RPMI7951 (cell line): Measurements from ENCODE around the gene WDR89. TPM values are rescaled to one million over a fixed set of nuclear protein-coding genes. Genes with fewer than 3 reads are reported as not detected.
"Not testable (repeated sequence)": the region's sequence is repeated elsewhere in the genome, so short reads cannot be mapped to it uniquely, and the experiment has no call there.

Experiments
- DNase-seq: peaks from one replicate; pipeline ENCODE4 v3.0.0-alpha.2; 2012; ENCODE audit warnings: low read depth
- total RNA-seq: library from RNA; depleted of rRNA; stranded (reverse); fragments of >200 nt; shearing (Covaris generic); gene quantifications from 2 replicates; pipeline ENCODE4 v1.2.3, GENCODE V29; 2014

The WDR89 gene
- total RNA-seq, 1 experiment from 2014 or later = 9.5 TPM

DNA sequence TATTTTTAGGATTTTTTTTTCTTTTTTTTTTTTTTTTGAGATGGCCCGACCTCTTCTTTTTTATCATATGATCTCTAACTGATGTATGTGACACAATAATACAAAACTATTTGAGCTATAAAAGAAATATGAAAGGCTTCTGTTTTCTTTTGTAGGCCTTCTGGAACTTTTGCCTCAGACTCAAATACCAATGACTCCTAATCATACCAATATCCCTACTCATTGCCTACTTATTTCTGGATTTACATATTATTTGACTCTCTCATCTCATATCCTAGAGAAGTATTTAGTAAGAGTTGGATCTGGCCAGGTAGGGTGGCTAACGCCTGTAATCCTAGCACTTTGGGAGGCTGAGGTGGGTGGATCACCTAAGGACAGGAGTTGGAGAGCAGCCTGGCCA is 12.7 kb upstream of the WDR89 start:
- DNase-seq = no peak

DNA sequence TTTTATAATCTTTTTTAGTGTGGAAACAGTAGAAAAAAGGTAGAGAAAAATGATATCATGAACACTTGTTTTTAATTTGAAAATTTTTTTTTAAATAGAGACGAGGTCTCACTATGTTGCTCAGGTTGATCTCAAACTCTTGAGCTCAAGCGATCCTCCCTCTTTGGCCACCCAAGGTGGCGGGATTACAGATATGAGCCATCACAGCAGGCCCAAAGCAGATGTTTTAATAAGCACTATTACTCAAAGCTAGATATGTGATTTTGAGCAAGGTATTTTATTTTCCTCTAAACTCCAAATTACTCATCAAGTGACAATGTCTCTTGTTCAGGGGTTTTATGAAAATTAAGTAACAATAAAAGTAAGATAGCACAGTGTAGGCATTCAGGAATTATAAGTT is 10.7 kb upstream of the WDR89 start:
- no peak for DNase-seq

DNA sequence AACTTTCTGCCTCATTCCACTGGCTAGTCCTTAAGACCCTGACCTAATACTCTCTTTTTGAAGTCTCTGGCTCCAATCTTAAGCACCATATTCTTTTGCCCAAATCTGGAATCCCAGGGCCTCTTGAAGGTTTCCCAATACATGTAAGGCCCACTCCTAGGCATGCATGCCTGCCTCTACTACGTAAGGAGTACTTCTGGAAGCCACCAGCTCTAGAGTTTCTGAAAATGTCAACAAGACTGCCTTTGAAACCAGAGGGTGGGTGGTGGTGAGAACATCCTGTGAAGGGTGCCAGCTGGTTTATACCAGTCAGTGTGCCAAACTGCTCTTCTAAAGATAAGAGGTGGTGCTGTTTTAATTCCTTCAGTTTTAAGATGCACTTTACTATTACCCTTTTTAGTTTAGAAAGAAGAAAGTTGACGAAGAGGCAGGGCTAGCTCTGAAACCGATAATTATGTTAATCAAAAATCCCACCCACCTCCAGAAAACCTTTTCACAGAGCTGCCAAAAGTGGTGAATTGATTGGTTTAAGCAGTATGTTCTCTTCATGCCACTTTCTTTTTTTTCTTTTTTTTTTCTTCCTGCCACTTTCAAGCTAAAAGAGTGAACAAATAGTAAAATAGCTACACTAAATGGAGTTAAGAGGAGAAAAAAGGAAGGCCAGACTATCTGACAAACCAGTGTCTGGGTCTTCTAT is 8.7 kb upstream of the WDR89 start:
- no peak for DNase-seq

DNA sequence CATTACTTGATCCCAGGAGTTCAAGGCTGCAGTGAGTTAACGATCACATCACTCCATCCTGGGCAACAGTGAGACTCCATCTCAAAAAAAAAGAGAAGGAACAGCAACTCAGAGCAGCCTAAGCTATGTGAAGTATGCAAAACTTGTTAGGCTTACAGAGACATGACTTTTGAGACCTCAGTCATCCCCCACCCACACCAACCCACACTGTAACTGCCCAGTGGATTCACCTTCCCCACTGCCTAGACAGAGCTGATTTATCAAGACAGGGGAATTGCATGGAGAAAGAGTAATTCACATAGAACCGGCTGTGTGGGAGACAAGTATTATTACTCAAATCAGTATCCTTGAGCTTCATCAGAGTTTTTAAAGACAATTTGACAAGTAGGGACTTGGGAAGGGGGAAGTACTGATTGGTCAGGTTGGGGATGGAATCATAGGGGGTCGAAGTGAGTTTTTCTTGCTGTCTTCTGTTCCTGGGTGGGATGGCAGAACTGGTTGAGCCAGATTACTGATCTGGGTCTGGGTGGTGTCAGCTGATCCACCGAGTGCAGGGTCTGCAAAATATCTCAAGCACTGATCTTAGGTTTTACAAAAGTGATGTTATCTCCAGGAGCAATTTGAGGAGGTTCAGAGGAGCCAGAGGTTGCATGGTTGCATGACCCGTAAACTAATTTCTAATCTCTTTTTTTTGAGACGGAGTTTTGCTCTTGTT is 6.2 kb upstream of the WDR89 start:
- no peak for DNase-seq

GRCh38 chr14:63644741-63645140 is 3.1 kb upstream of the WDR89 start:
- DNase-seq = no peak

GRCh38 chr14:63642656-63643382 is 1.1 kb upstream of the WDR89 start:
- DNase-seq = no peak

DNA sequence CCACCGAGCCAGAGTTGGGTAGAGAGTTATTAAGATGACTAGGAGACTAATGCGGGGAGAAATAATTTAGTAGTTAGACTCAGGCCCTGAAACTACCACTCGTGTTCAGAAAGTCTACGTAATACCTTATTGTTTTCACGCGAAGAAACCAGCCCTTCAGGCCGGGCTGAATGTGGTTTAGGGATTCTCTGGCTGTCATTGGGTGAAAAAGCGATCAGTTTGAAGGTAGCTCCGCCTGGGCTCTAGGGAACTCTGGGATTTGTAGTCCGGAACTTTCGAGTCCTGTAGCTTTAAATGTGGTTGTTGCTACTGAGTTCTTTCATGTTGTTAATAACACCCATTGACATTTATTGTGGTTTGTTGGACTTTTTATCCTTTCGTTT is 549 bp upstream of the WDR89 start:
- peak; percentile 91 for DNase-seq

- DNase-seq = no peak
These were observed 3.2 kb downstream of the WDR89 start for GRCh38 chr14:63638493-63638892.

- DNase-seq = not testable (repeated sequence)
These were observed 5.5 kb downstream of the WDR89 start for GRCh38 chr14:63636094-63636635.

DNA sequence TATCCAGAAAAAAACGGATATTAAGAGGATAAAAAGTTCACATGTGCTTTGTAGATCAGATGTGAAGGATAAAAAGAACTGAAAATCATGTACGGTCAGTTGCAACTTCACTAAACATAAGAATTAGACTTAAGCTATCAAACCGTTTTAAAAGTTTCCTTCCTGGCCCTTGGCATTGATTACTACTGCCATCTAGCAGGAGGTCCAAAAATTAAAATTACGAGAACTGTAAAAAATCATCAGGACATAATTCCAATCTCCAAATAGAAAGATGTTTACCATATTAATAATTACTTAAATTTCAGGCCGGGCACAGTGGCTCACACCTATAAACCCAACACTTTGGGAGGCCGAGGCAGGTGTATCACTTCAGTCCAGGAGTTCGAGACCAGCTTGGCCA is 7.9 kb downstream of the WDR89 start:
- DNase-seq = no peak

DNA sequence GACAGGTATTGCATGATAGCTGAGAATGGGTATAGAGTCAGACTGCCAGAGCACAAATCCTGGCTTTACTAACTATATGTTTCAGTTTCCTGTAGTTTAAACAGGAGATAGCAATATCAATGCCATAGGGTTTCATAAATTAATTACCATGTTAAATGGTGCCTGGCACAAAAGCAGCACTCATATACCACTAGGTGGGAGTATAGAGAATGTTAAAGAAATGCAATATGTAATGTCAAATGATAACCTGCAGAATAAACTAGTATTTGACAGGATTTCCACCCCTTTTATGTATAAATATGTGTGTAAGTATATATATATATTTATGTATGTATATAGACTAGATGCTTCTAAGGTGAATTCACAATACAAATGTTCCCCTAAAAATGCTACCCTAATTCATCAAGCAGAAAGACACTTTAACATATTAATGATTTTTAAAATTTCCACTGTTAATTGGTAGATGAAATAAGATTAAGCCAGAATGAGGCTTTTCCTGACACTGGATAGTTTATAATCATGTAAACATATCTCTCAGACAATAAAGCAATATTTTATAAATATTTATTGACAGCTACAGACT is 8.6 kb downstream of the WDR89 start:
- DNase-seq = peak; percentile 16

GRCh38 chr14:63624701-63625100 is 17.0 kb downstream of the WDR89 start:
- DNase-seq = no peak

DNA sequence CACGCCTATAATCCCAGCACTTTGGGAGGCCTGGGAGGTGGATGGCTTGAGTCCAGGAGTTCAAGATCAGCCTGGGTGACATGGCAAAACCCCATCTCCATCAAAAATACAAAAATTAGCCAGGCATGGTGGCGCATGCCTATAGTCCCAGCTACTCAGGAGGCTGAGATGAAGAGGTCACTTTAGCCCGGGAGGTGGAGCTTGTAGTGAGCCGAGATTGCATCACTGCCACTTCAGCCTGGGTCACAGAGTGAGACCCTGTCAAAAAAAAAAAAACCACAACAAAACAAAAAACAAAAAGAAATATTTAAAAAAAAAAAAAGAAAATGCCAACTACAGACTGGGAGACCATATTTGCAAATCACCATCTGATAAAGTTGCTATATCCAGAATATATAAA is 17.5 kb downstream of the WDR89 start:
- no peak for DNase-seq

GRCh38 chr14:63621975-63622374 is 19.7 kb downstream of the WDR89 start:
- not testable (repeated sequence) for DNase-seq

- no peak for DNase-seq
These were observed 25.7 kb downstream of the WDR89 start for GRCh38 chr14:63616015-63616414.

- DNase-seq = peak; percentile 21
These were observed 26.9 kb downstream of the WDR89 start for GRCh38 chr14:63614679-63615363.

DNA sequence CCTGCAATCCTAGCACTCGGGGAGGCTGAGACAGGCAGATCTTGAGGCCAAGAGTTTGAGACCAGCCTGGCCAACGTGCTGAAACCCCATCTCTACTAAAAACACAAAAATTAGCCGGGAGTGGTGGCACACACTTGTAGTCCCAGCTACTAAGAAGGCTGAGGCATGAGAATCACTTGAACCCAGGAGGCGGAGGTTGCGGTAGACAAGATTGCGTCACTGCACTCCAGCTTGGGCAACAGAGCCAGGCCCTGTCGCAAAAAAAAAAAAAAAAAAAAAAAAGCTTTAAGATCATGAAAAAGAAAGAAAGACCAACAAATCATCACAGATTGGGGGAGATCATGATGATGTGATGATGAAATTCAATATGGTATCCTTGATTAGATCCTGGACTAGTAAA is 30.6 kb downstream of the WDR89 start:
- no peak for DNase-seq

- no peak for DNase-seq
These were observed 36.6 kb downstream of the WDR89 start for GRCh38 chr14:63605041-63605532.

DNA sequence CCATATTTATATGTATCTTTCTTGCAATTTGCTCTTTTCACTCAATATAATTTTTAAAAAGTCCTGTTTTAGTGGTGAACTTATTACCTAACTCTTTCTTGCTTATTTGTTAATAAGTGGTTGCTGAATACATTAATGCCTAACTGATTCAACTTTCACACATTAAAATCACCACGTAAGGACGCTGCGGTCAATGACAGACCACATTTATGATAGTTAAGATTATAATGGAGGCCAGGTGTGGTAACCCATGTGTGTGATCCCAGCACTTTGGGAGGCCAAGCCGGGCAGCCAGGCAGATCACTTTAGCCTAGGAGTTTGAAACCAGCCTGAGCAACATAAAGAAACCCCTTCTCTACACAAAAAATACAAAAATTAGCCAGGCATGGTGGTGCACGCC is 37.0 kb downstream of the WDR89 start:
- no peak for DNase-seq

DNA sequence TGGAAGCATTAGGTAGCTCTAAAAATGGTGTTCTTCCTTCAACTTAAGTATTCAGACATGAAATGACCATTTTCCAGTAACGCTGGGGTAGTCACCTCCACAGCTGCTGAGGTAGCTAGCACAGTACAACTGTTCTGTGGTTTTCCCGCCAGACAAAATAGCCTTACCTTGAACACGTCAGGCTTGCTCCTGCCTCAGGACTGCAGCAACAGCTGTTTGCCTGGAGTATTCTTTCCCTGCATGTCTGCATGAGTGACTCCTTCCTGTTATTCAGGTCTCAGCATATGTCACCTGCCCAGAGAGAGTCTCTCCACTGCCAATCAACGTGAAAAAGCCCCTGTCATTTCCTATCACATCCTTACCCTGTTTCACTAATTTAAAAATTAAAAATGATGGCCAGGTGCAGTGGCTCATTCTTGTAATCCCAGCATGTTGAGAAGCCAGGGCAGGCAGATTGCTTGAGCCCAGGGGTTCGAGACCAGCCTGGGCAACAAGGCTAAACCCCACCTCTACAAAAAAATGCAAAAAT is 37.9 kb downstream of the WDR89 start:
- no peak for DNase-seq

- DNase-seq = no peak
These were observed 42.9 kb downstream of the WDR89 start for GRCh38 chr14:63598807-63599206.
